Neural progenitor cell (in vitro differentiated cells): ENCODE data around the gene KIF24. TPM values are rescaled to one million over a fixed set of nuclear protein-coding genes. Genes with fewer than 3 reads are reported as not detected.

ENCODE experiments used
- DNase-seq: peaks from one replicate; pipeline ENCODE4 v3.0.0-alpha.2; 2016; ENCODE audit warnings: low spot score
- H2AFZ ChIP-seq: fragments of 200-600 bp; sonication (generic); replicated peaks from 2 replicates; pipeline ENCODE4 v1.6.1; 2016; ENCODE audit warnings: antibody characterized with exemption
- H3F3A ChIP-seq: fragments of 200-600 bp; sonication (generic); 2 replicates; pipeline ENCODE4 v1.6.1; 2016; ENCODE audit warnings: antibody characterized with exemption, low read depth
- H3K27ac ChIP-seq: fragments of 200-600 bp; sonication (generic); 2 replicates; pipeline ENCODE4 v1.5.1; 2016; ENCODE audit warnings: mild to moderate bottlenecking
- H3K27me3 ChIP-seq: fragments of 200-600 bp; sonication (generic); 2 replicates; pipeline ENCODE4 v1.6.1; 2016; ENCODE audit warnings: mild to moderate bottlenecking, moderate library complexity
- H3K36me3 ChIP-seq: fragments of 200-600 bp; sonication (generic); 2 replicates; pipeline ENCODE4 v1.5.1; 2016
- H3K4me1 ChIP-seq: fragments of 200-600 bp; sonication (generic); 2 replicates; pipeline ENCODE4 v1.6.1; 2016; ENCODE audit warnings: mixed run types
- H3K4me2 ChIP-seq: fragments of 200-600 bp; sonication (generic); 2 replicates; pipeline ENCODE4 v1.6.1; 2016
- H3K4me3 ChIP-seq: fragments of 200-600 bp; sonication (generic); 2 replicates; pipeline ENCODE4 v1.5.1; 2016
- H3K79me2 ChIP-seq: fragments of 200-600 bp; sonication (generic); 2 replicates; pipeline ENCODE4 v1.6.1; 2016; ENCODE audit warnings: low read depth
- H3K9ac ChIP-seq: fragments of 200-600 bp; sonication (generic); 2 replicates; pipeline ENCODE4 v1.6.1; 2016
- H3K9me3 ChIP-seq: fragments of 200-600 bp; sonication (generic); 2 replicates; pipeline ENCODE4 v1.5.1; 2016; ENCODE audit warnings: low read depth
- H4K20me1 ChIP-seq: fragments of 200-600 bp; sonication (generic); 2 replicates; pipeline ENCODE4 v1.6.1; 2016; ENCODE audit warnings: low read depth
- H3K27ac Mint-ChIP-seq: 3 replicates; pipeline ENCODE4 v1.8.0; 2021; ENCODE audit warnings: mixed read lengths
- H3K27me3 Mint-ChIP-seq: 2 replicates; pipeline ENCODE4 v1.8.0; 2022; ENCODE audit warnings: low read depth, mild to moderate bottlenecking, inconsistent platforms, moderate library complexity, mixed read lengths; ENCODE audit not compliant: insufficient read depth
- H3K36me3 Mint-ChIP-seq: 3 replicates; pipeline ENCODE4 v1.8.0; 2021; ENCODE audit warnings: mixed read lengths
- H3K4me1 Mint-ChIP-seq: 3 replicates; pipeline ENCODE4 v1.8.0; 2021; ENCODE audit warnings: mixed read lengths
- H3K4me3 Mint-ChIP-seq: 3 replicates; pipeline ENCODE4 v1.8.0; 2021; ENCODE audit warnings: mild to moderate bottlenecking, moderate library complexity, mixed read lengths
- H3K9me3 Mint-ChIP-seq: 3 replicates; pipeline ENCODE4 v1.8.0; 2020; ENCODE audit warnings: mixed read lengths
- CTCF ChIP-seq: fragments of 200-600 bp; sonication (generic); IDR thresholded peaks from 2 replicates; pipeline ENCODE4 v1.5.1; 2017; ENCODE audit warnings: antibody characterized with exemption, mild to moderate bottlenecking
- EZH2 ChIP-seq: fragments of 200-600 bp; sonication (generic); IDR thresholded peaks from 2 replicates; pipeline ENCODE4 v1.6.1; 2017; ENCODE audit warnings: antibody characterized with exemption, mild to moderate bottlenecking, moderate library complexity
- EZH2phosphoT487 ChIP-seq: fragments of 200-600 bp; sonication (generic); IDR thresholded peaks from 2 replicates; pipeline ENCODE4 v1.6.1; 2017; ENCODE audit warnings: antibody characterized with exemption
- total RNA-seq: library from RNA; depleted of rRNA; stranded (reverse); fragments of >200 nt; gene quantifications from 2 replicates; pipeline ENCODE4 v1.2.3, GENCODE V29; 2015; ENCODE audit warnings: low replicate concordance

The KIF24 gene
- total RNA-seq, 1 donor from 2014 or later, result 9.4 TPM

GRCh38 chr9:34374339-34374738 is 45.3 kb upstream of the KIF24 start:
- H3K27ac Mint-ChIP-seq, result no peak overlapping the region
- Histone ChIP-seq H3K4me3 (no peak overlapping the region), H3K27ac (no peak overlapping the region), H3K9ac (no peak overlapping the region), H3K4me1 (no peaks in the 10 kb centered on the region), H3K9me3 (no peaks in the 10 kb centered on the region), H2AFZ (no peak overlapping the region), H3K79me2 (no peaks in the 10 kb centered on the region), H3F3A (no peaks in the 10 kb centered on the region), H3K36me3 (no peaks in the 10 kb centered on the region), H3K4me2 (no peak overlapping the region), H4K20me1 (peaks cover 5% of the 10 kb centered on the region), H3K27me3 (peaks cover 61% of the 10 kb centered on the region)
- no peak for DNase-seq
- TF ChIP-seq EZH2phosphoT487 (no peak), CTCF (no peak), EZH2 (no peak)
- peaks cover 18% of the 10 kb centered on the region for H3K36me3 Mint-ChIP-seq
- peaks cover 9% of the 10 kb centered on the region for H3K9me3 Mint-ChIP-seq
- no peak overlapping the region for H3K4me3 Mint-ChIP-seq
- peaks cover 19% of the 10 kb centered on the region for H3K27me3 Mint-ChIP-seq
- peaks cover 17% of the 10 kb centered on the region for H3K4me1 Mint-ChIP-seq

GRCh38 chr9:34373749-34374148 is 44.7 kb upstream of the KIF24 start:
- no peak overlapping the region for H3K4me3 Mint-ChIP-seq
- peaks cover 17% of the 10 kb centered on the region for H3K27me3 Mint-ChIP-seq
- no peaks in the 10 kb centered on the region for H3F3A ChIP-seq
- H3K36me3 ChIP-seq, result no peaks in the 10 kb centered on the region
- peaks cover 14% of the 10 kb centered on the region for H3K4me1 Mint-ChIP-seq
- no peak overlapping the region for H2AFZ ChIP-seq
- no peak overlapping the region for H3K27ac Mint-ChIP-seq
- H3K4me2 ChIP-seq, result no peak overlapping the region
- H3K9ac ChIP-seq, result no peak overlapping the region
- H3K4me3 ChIP-seq, result no peak overlapping the region
- H3K79me2 ChIP-seq, result no peaks in the 10 kb centered on the region
- H4K20me1 ChIP-seq, result peaks cover 5% of the 10 kb centered on the region
- H3K9me3 ChIP-seq, result no peaks in the 10 kb centered on the region
- no peak overlapping the region for H3K27ac ChIP-seq
- DNase-seq, result no peak
- H3K36me3 Mint-ChIP-seq, result peaks cover 21% of the 10 kb centered on the region
- no peak for TF ChIP-seq CTCF
- TF ChIP-seq EZH2phosphoT487, result no peak
- no peak for TF ChIP-seq EZH2
- H3K27me3 ChIP-seq, result peaks cover 56% of the 10 kb centered on the region
- peaks cover 9% of the 10 kb centered on the region for H3K9me3 Mint-ChIP-seq
- no peaks in the 10 kb centered on the region for H3K4me1 ChIP-seq

- H3K36me3 ChIP-seq, result no peaks in the 10 kb centered on the region
- H2AFZ ChIP-seq, result no peak overlapping the region
- H3K4me2 ChIP-seq, result no peak overlapping the region
- H3K9ac ChIP-seq, result no peak overlapping the region
- H3K36me3 Mint-ChIP-seq, result peaks cover 28% of the 10 kb centered on the region
- H3K27ac ChIP-seq, result no peak overlapping the region
- no peaks in the 10 kb centered on the region for H3K79me2 ChIP-seq
- no peak overlapping the region for H3K4me3 ChIP-seq
- no peaks in the 10 kb centered on the region for H3F3A ChIP-seq
- DNase-seq, result no peak
- peaks cover 16% of the 10 kb centered on the region for H3K9me3 Mint-ChIP-seq
- no peaks in the 10 kb centered on the region for H3K4me1 ChIP-seq
- peaks cover 43% of the 10 kb centered on the region for H3K27me3 ChIP-seq
- H3K9me3 ChIP-seq, result no peaks in the 10 kb centered on the region
- H3K4me1 Mint-ChIP-seq, result peaks cover 14% of the 10 kb centered on the region
- H3K27me3 Mint-ChIP-seq, result peaks cover 9% of the 10 kb centered on the region
- H3K4me3 Mint-ChIP-seq, result no peak overlapping the region
- TF ChIP-seq CTCF (no peak), EZH2phosphoT487 (no peak)
- peaks cover 5% of the 10 kb centered on the region for H4K20me1 ChIP-seq
- H3K27ac Mint-ChIP-seq, result no peak overlapping the region
Observed at GRCh38 chr9:34372467-34373011, 43.5 kb upstream of the KIF24 start.
